GM12892 (cell line): ENCODE results near the gene ZSCAN29.

Source experiments
- POLR2A ChIP-seq: IDR thresholded peaks from 2 replicates; pipeline ENCODE4 v1.6.1; 2011; ENCODE audit warnings: low read depth, low read length, control low read depth
- POLR2AphosphoS5 ChIP-seq: IDR thresholded peaks from 2 replicates; pipeline ENCODE4 v1.6.1; 2011; ENCODE audit warnings: low read depth, low read length, control low read depth
- TAF1 ChIP-seq: IDR thresholded peaks from 2 replicates; pipeline ENCODE4 v1.6.1; 2011; ENCODE audit warnings: low read depth, mild to moderate bottlenecking, control low read depth, low read length, borderline replicate concordance

DNA sequence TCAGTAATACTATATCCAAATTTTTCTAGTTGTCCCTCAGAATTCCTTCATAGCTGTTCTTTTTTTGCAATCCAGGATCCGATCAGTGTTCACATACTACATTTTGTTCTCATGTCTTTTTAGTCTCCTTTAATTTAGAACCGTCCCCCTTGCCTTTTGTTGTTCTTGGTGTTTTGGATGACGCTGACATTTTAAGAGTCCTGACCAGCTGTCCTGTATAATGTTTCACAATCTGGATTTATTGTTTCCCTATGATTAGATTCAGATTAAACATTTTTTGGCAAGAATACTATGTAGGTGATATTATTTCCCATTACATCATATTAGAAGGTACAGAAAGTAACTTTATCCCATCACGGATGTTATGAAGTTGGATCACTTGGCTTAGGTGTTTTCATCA is 11.5 kb upstream of the ZSCAN29 start:
- no peak for TF ChIP-seq POLR2A
- TF ChIP-seq TAF1, result no peak
- no peak for TF ChIP-seq POLR2AphosphoS5
